ENCODE measurements around the gene GIMAP1.

- TF ChIP-seq CTCF (IDR thresholded peaks at IDR 0.05) (no peak), POLR2A (IDR thresholded peaks at IDR 0.05) (peak in 3 of 4 donors; percentile 44 to 73 (median 50))
Observed at GRCh38 chr7:150737265-150738055, 21.0 kb downstream of the GIMAP1 start, which contains the start of gene GIMAP5.

Measured in upper lobe of left lung (tissue), 4 donors.